HUES48 (cell line): Measurements from ENCODE around the gene DAP.

Experiments
- H3K27ac ChIP-seq: one replicate; pipeline ENCODE4 v1.7.0; 2013; ENCODE audit warnings: low read depth, low read length, inconsistent platforms
- H3K27me3 ChIP-seq: 2 replicates; pipeline ENCODE4 v1.6.1; 2013; ENCODE audit warnings: mild to moderate bottlenecking, low read length; ENCODE audit not compliant: control insufficient read depth, insufficient read depth
- H3K36me3 ChIP-seq: 2 replicates; pipeline ENCODE4 v1.6.1; 2013; ENCODE audit warnings: low read length; ENCODE audit not compliant: control insufficient read depth, insufficient read depth
- H3K4me1 ChIP-seq: 2 replicates; pipeline ENCODE4 v1.6.1; 2013; ENCODE audit warnings: mild to moderate bottlenecking, low read length; ENCODE audit not compliant: control insufficient read depth, insufficient read depth
- H3K4me3 ChIP-seq: 2 replicates; pipeline ENCODE4 v1.5.1; 2013; ENCODE audit warnings: mild to moderate bottlenecking, low read depth, low read length
- H3K9ac ChIP-seq: 2 replicates; pipeline ENCODE4 v1.6.1; 2013; ENCODE audit warnings: mild to moderate bottlenecking, low read depth, low read length, moderate library complexity
- H3K9me3 ChIP-seq: 2 replicates; pipeline ENCODE4 v1.6.1; 2013; ENCODE audit warnings: low read length; ENCODE audit not compliant: control insufficient read depth, insufficient read depth

DAP gene

GRCh38 chr5:10676946-10677345, 84.1 kb downstream of the DAP start:
- Histone ChIP-seq H3K4me3 (no peak overlapping the region), H3K9ac (no peak overlapping the region), H3K9me3 (no peaks in the 10 kb centered on the region), H3K27me3 (no peaks in the 10 kb centered on the region), H3K27ac (no peak overlapping the region), H3K36me3 (peaks cover 23% of the 10 kb centered on the region), H3K4me1 (no peaks in the 10 kb centered on the region; the same call in 1 of the 2 replicates)

GRCh38 chr5:10676224-10676623, 84.8 kb downstream of the DAP start:
- H3K27me3 ChIP-seq = no peaks in the 10 kb centered on the region
- H3K9me3 ChIP-seq = no peaks in the 10 kb centered on the region
- peaks cover 19% of the 10 kb centered on the region for H3K36me3 ChIP-seq
- H3K4me3 ChIP-seq = no peak overlapping the region
- no peak overlapping the region for H3K9ac ChIP-seq
- no peaks in the 10 kb centered on the region; the same call in 1 of the 2 replicates for H3K4me1 ChIP-seq
- H3K27ac ChIP-seq = no peak overlapping the region

GRCh38 chr5:10675177-10675700, 85.8 kb downstream of the DAP start:
- H3K36me3 ChIP-seq = peaks cover 11% of the 10 kb centered on the region
- H3K4me3 ChIP-seq = no peak overlapping the region
- H3K27me3 ChIP-seq = no peaks in the 10 kb centered on the region
- no peak overlapping the region for H3K27ac ChIP-seq
- no peaks in the 10 kb centered on the region; the same call in 1 of the 2 replicates for H3K4me1 ChIP-seq
- no peaks in the 10 kb centered on the region for H3K9me3 ChIP-seq
- H3K9ac ChIP-seq = no peak overlapping the region

- peaks cover 5% of the 10 kb centered on the region; the same call in 1 of the 2 replicates for H3K36me3 ChIP-seq
- no peaks in the 10 kb centered on the region; the same call in 1 of the 2 replicates for H3K4me1 ChIP-seq
- no peaks in the 10 kb centered on the region for H3K9me3 ChIP-seq
- H3K27me3 ChIP-seq = no peaks in the 10 kb centered on the region
- H3K4me3 ChIP-seq = no peak overlapping the region
- no peak overlapping the region for H3K27ac ChIP-seq
- H3K9ac ChIP-seq = no peak overlapping the region
Observed at GRCh38 chr5:10674582-10674981, 86.5 kb downstream of the DAP start.

- Histone ChIP-seq H3K27me3 (no peaks in the 10 kb centered on the region), H3K27ac (no peak overlapping the region)
Observed at GRCh38 chr5:10674096-10674495, 86.9 kb downstream of the DAP start.

GRCh38 chr5:10673407-10673806, 87.6 kb downstream of the DAP start:
- Histone ChIP-seq H3K4me3 (no peak overlapping the region), H3K27me3 (no peaks in the 10 kb centered on the region), H3K36me3 (no peaks in the 10 kb centered on the region), H3K4me1 (no peaks in the 10 kb centered on the region; the same call in 1 of the 2 replicates), H3K9me3 (no peaks in the 10 kb centered on the region), H3K27ac (no peak overlapping the region), H3K9ac (no peak overlapping the region)

More at GRCh38 chr5:10674096-10674495, 86.9 kb downstream of the DAP start:
- Histone ChIP-seq H3K4me1 (no peaks in the 10 kb centered on the region; the same call in 1 of the 2 replicates), H3K9ac (no peak overlapping the region), H3K36me3 (no peaks in the 10 kb centered on the region), H3K4me3 (no peak overlapping the region), H3K9me3 (no peaks in the 10 kb centered on the region)

- H3K27me3 ChIP-seq = no peaks in the 10 kb centered on the region
- H3K27ac ChIP-seq = no peak overlapping the region
- H3K36me3 ChIP-seq = no peaks in the 10 kb centered on the region
- no peaks in the 10 kb centered on the region for H3K9me3 ChIP-seq
- H3K4me1 ChIP-seq = no peaks in the 10 kb centered on the region; the same call in 1 of the 2 replicates
- H3K4me3 ChIP-seq = no peak overlapping the region
- H3K9ac ChIP-seq = no peak overlapping the region
Observed at GRCh38 chr5:10673017-10673389, 88.0 kb downstream of the DAP start.

- H3K27ac ChIP-seq = no peak overlapping the region
- no peak overlapping the region for H3K4me3 ChIP-seq
- H3K27me3 ChIP-seq = no peaks in the 10 kb centered on the region
- H3K36me3 ChIP-seq = no peaks in the 10 kb centered on the region
- no peaks in the 10 kb centered on the region; the same call in 1 of the 2 replicates for H3K4me1 ChIP-seq
- H3K9ac ChIP-seq = no peak overlapping the region
- H3K9me3 ChIP-seq = no peaks in the 10 kb centered on the region
Observed at GRCh38 chr5:10672146-10673016, 88.7 kb downstream of the DAP start.

GRCh38 chr5:10671041-10672008, 89.7 kb downstream of the DAP start:
- Histone ChIP-seq H3K27ac (no peak overlapping the region), H3K4me1 (no peaks in the 10 kb centered on the region; the same call in 1 of the 2 replicates), H3K9me3 (no peaks in the 10 kb centered on the region), H3K4me3 (no peak overlapping the region), H3K36me3 (no peaks in the 10 kb centered on the region), H3K27me3 (no peaks in the 10 kb centered on the region), H3K9ac (no peak overlapping the region)

- Histone ChIP-seq H3K36me3 (no peaks in the 10 kb centered on the region), H3K27me3 (no peaks in the 10 kb centered on the region), H3K4me1 (no peaks in the 10 kb centered on the region; the same call in 1 of the 2 replicates), H3K9ac (no peak overlapping the region), H3K9me3 (no peaks in the 10 kb centered on the region), H3K4me3 (no peak overlapping the region), H3K27ac (no peak overlapping the region)
Observed at GRCh38 chr5:10669983-10670382, 91.1 kb downstream of the DAP start.
